H1 (cell line): ENCODE measurements around the gene OR52E2. TPM values are rescaled to one million over a fixed set of nuclear protein-coding genes. Genes with fewer than 3 reads are reported as not detected.

Source experiments
- CTCF ChIA-PET: fragments of 300-600 bp; sonication (Branson Sonifier 250); formaldehyde crosslinking; loops from one replicate; lab custom pipeline; 2021; ENCODE audit not compliant: partially characterized antibody; lab: Charles Lee
- POLR2A ChIA-PET: fragments of 300-600 bp; sonication (Branson Sonifier 250); formaldehyde crosslinking; loops from one replicate; lab custom pipeline; 2021; ENCODE audit warnings: inconsistent platforms; ENCODE audit not compliant: partially characterized antibody; lab: Charles Lee
- DNase-seq, 2 experiments: peaks; one replicate each; pipeline versions ENCODE4 v3.0.0 to v3.0.0-alpha.2; 2010 to 2022; ENCODE audit warnings: low spot score in 2 of 2, low read depth in 1 of 2, mixed read lengths in 1 of 2
- FAIRE-seq: peaks from 2 replicates; lab custom pipeline; 2011; peaks lifted over from hg19 to GRCh38; lab: Jason Lieb, UNC
- H2AFZ ChIP-seq: 2 replicates; pipeline ENCODE4 v1.8.1; 2012; ENCODE audit warnings: low read length, inconsistent platforms
- H2AK5ac ChIP-seq: 2 replicates; pipeline ENCODE4 v1.6.1; 2013; ENCODE audit warnings: low read depth, low read length
- H2BK120ac ChIP-seq: replicated peaks from 2 replicates; pipeline ENCODE3; 2013; ENCODE audit warnings: low read depth, low read length, inconsistent platforms
- H2BK12ac ChIP-seq: 2 replicates; pipeline ENCODE4 v1.6.1; 2013; ENCODE audit warnings: low read depth, low read length
- H2BK15ac ChIP-seq: 2 replicates; pipeline ENCODE4 v1.6.1; 2013; ENCODE audit warnings: low read length
- H2BK20ac ChIP-seq: 2 replicates; pipeline ENCODE4 v1.6.1; 2013; ENCODE audit warnings: low read length
- H2BK5ac ChIP-seq: 2 replicates; pipeline ENCODE4 v1.6.1; 2013; ENCODE audit warnings: low read depth, low read length
- H3K14ac ChIP-seq: 2 replicates; pipeline ENCODE4 v1.6.1; 2013; ENCODE audit warnings: inconsistent platforms; ENCODE audit not compliant: insufficient read length
- H3K18ac ChIP-seq: 2 replicates; pipeline ENCODE4 v1.6.1; 2013; ENCODE audit warnings: low read length; ENCODE audit errors: extremely low read depth
- H3K23ac ChIP-seq: 2 replicates; pipeline ENCODE4 v1.6.1; 2013; ENCODE audit warnings: inconsistent platforms; ENCODE audit not compliant: insufficient read length
- H3K23me2 ChIP-seq: 2 replicates; pipeline ENCODE4 v1.6.1; 2013; ENCODE audit warnings: low read depth, low read length
- H3K27ac ChIP-seq: 2 replicates; pipeline ENCODE4 v1.6.1; 2011; ENCODE audit warnings: low read depth, low read length, inconsistent platforms
- H3K27me3 ChIP-seq, 4 experiments: replicated peaks in 1 of 4; 1 replicate in 1 of 4; 2 replicates in 3 of 4; pipeline versions ENCODE4 v1.6.1 to v1.8.1; 2011 to 2013; ENCODE audit warnings: low read length in 3 of 4, mild to moderate bottlenecking in 3 of 4, inconsistent platforms in 2 of 4, mixed read lengths in 2 of 4, moderate library complexity in 1 of 4; ENCODE audit not compliant: control insufficient read depth in 3 of 4, insufficient read depth in 3 of 4; ENCODE audit errors: extremely low read depth in 1 of 4
- H3K36me3 ChIP-seq, 4 experiments: 2 replicates each; pipeline versions ENCODE4 v1.6.1 to v1.8.1; 2011 to 2013; ENCODE audit warnings: mild to moderate bottlenecking in 4 of 4, low read length in 3 of 4, moderate library complexity in 2 of 4, control low read depth in 1 of 4, inconsistent platforms in 1 of 4; ENCODE audit not compliant: insufficient read depth in 4 of 4, control insufficient read depth in 2 of 4
- H3K4ac ChIP-seq: replicated peaks from 2 replicates; pipeline ENCODE3; 2013; ENCODE audit warnings: low read length, low read depth, mixed read lengths, inconsistent platforms; ENCODE audit not compliant: insufficient read length
- H3K4me1 ChIP-seq, 4 experiments: replicated peaks in 1 of 4; 1 replicate in 1 of 4; 2 replicates in 3 of 4; pipeline versions ENCODE4 v1.6.1 to v1.8.1; 2011 to 2013; ENCODE audit warnings: low read length in 3 of 4, inconsistent platforms in 2 of 4, mixed read lengths in 1 of 4; ENCODE audit not compliant: insufficient read depth in 4 of 4, control insufficient read depth in 3 of 4
- H3K4me2 ChIP-seq, 2 experiments: 2 replicates each; pipeline versions ENCODE4 v1.6.1 to v1.8.1; 2011 to 2013; ENCODE audit warnings: low read depth in 2 of 2, low read length in 2 of 2, control low read depth in 1 of 2, inconsistent platforms in 1 of 2, mild to moderate bottlenecking in 1 of 2; ENCODE audit not compliant: insufficient read depth in 1 of 2
- H3K4me3 ChIP-seq, 4 experiments: fragments of 200-600, 300-600 bp in 1 of 4; sonication (generic), shearing (Covaris generic), sonication (Bioruptor Twin) in 1 of 4; 2 replicates each; pipeline versions ENCODE4 v1.5.1 to v1.8.1; 2011 to 2016; ENCODE audit warnings: low read length in 4 of 4, low read depth in 3 of 4, control low read depth in 2 of 4, inconsistent platforms in 2 of 4, mild to moderate bottlenecking in 2 of 4, mixed read lengths in 1 of 4, moderate library complexity in 1 of 4; ENCODE audit not compliant: insufficient read depth in 2 of 4; ENCODE audit errors: extremely low read depth in 1 of 4
- H3K56ac ChIP-seq: replicated peaks from 2 replicates; pipeline ENCODE3; 2013; ENCODE audit warnings: low read depth, mild to moderate bottlenecking, mixed read lengths, low read length, inconsistent platforms; ENCODE audit not compliant: insufficient read length
- H3K79me1 ChIP-seq: 2 replicates; pipeline ENCODE4 v1.6.1; 2013; ENCODE audit warnings: low read depth, low read length, control low read depth
- H3K79me2 ChIP-seq, 2 experiments: 2 replicates each; pipeline versions ENCODE4 v1.6.1 to v1.8.1; 2012 to 2013; ENCODE audit warnings: low read length in 2 of 2, mild to moderate bottlenecking in 2 of 2, inconsistent platforms in 1 of 2; ENCODE audit not compliant: insufficient read depth in 2 of 2, control insufficient read depth in 1 of 2
- H3K9ac ChIP-seq, 4 experiments: replicated peaks in 1 of 4; 1 replicate in 1 of 4; 2 replicates in 3 of 4; pipeline versions ENCODE4 v1.6.1 to v1.8.1; 2011 to 2013; ENCODE audit warnings: low read depth in 3 of 4, low read length in 3 of 4, control low read depth in 2 of 4, mild to moderate bottlenecking in 2 of 4, moderate library complexity in 2 of 4, inconsistent platforms in 1 of 4; ENCODE audit errors: extremely low read depth in 1 of 4
- H3K9me3 ChIP-seq, 2 experiments: 2 replicates each; pipeline versions ENCODE4 v1.6.1 to v1.8.1; 2012 to 2013; ENCODE audit warnings: mild to moderate bottlenecking in 2 of 2, moderate library complexity in 2 of 2, control low read depth in 1 of 2, inconsistent platforms in 1 of 2, low read depth in 1 of 2, low read length in 1 of 2, mixed read lengths in 1 of 2; ENCODE audit not compliant: insufficient read depth in 2 of 2
- H4K20me1 ChIP-seq, 2 experiments: replicated peaks in 1 of 2; 2 replicates each; pipeline versions ENCODE3 to v1.8.1; 2011 to 2013; ENCODE audit warnings: inconsistent platforms in 2 of 2, low read length in 2 of 2, mild to moderate bottlenecking in 1 of 2; ENCODE audit not compliant: insufficient read depth in 2 of 2, control insufficient read depth in 1 of 2
- H4K5ac ChIP-seq: 2 replicates; pipeline ENCODE4 v1.6.1; 2013; ENCODE audit warnings: low read length, low read depth, mixed read lengths, inconsistent platforms; ENCODE audit not compliant: insufficient read length
- H4K8ac ChIP-seq: 2 replicates; pipeline ENCODE4 v1.8.0; 2013; ENCODE audit warnings: mild to moderate bottlenecking, moderate library complexity, low read length, inconsistent platforms; ENCODE audit not compliant: insufficient read depth; ENCODE audit errors: extremely low read depth
- H4K91ac ChIP-seq: replicated peaks from 2 replicates; pipeline ENCODE3; 2013; ENCODE audit warnings: low read length, mixed read lengths, inconsistent platforms; ENCODE audit not compliant: insufficient read length
- CHD2 ChIP-seq: IDR thresholded peaks from 2 replicates; pipeline ENCODE4 v1.6.1; 2012; ENCODE audit warnings: low read length, improper control_type of control experiment
- EZH2 ChIP-seq: fragments of 200-600 bp; sonication (generic); IDR thresholded peaks from 2 replicates; pipeline ENCODE4 v1.7.1; 2012; ENCODE audit warnings: low read depth, mild to moderate bottlenecking, moderate library complexity, low read length, inconsistent platforms; ENCODE audit not compliant: severe bottlenecking
- KDM1A ChIP-seq: fragments of 200-600, 300-600 bp; sonication (generic); IDR thresholded peaks from 2 replicates; pipeline ENCODE4 v1.7.1; 2016; ENCODE audit warnings: mild to moderate bottlenecking, low read length, borderline replicate concordance
- POLR2AphosphoS5 ChIP-seq: IDR thresholded peaks from 2 replicates; pipeline ENCODE4 v1.6.1; 2011; ENCODE audit warnings: low read depth, low read length
- RAD21 ChIP-seq, 2 experiments: IDR thresholded peaks in 1 of 2; conservative IDR thresholded peaks in 1 of 2; 2 replicates each; pipeline ENCODE4 v1.6.1; 2011; ENCODE audit warnings: low read depth in 2 of 2, low read length in 2 of 2, improper control_type of control experiment in 1 of 2, inconsistent platforms in 1 of 2, mild to moderate bottlenecking in 1 of 2, moderate library complexity in 1 of 2
- RFX5 ChIP-seq: IDR thresholded peaks from 2 replicates; pipeline ENCODE4 v1.6.1; 2011; ENCODE audit warnings: low read depth, low read length, improper control_type of control experiment, borderline replicate concordance
- RXRA ChIP-seq: IDR thresholded peaks from 2 replicates; pipeline ENCODE4 v1.6.1; 2011; ENCODE audit warnings: low read depth, mild to moderate bottlenecking, low read length, moderate library complexity; ENCODE audit not compliant: insufficient read depth
- SIRT6 ChIP-seq: IDR thresholded peaks from one replicate; pipeline ENCODE4 v1.7.1; 2012; ENCODE audit warnings: low read length, inconsistent platforms
- SP4 ChIP-seq: IDR thresholded peaks from 2 replicates; pipeline ENCODE4 v1.6.1; 2012; ENCODE audit warnings: low read length, inconsistent platforms
- TAF1 ChIP-seq: IDR thresholded peaks from 2 replicates; pipeline ENCODE4 v1.6.1; 2011; ENCODE audit warnings: mild to moderate bottlenecking, low read depth, low read length
- TAF7 ChIP-seq: optimal IDR thresholded peaks from 2 replicates; pipeline ENCODE3; 2011; ENCODE audit warnings: low read depth, mild to moderate bottlenecking, inconsistent platforms, low read length, moderate library complexity, borderline replicate concordance
- TEAD4 ChIP-seq: IDR thresholded peaks from 2 replicates; pipeline ENCODE4 v1.6.1; 2012; ENCODE audit warnings: low read depth, low read length, inconsistent platforms, mixed read lengths
- ZNF274 ChIP-seq: IDR thresholded peaks from 2 replicates; pipeline ENCODE4 v1.7.0; 2012; ENCODE audit warnings: low read length, borderline replicate concordance; ENCODE audit errors: extremely low read depth
- WGBS, 2 experiments: shearing (Covaris generic) in 1 of 2; methylation state at CpG; one replicate each; pipeline versions ENCODE4 v1.1.6 to v1.1.7; 2013 to 2015; ENCODE audit warnings: low lambda C conversion rate in 2 of 2, mixed read lengths in 2 of 2, inconsistent platforms in 1 of 2, low coverage in 1 of 2, missing lambda C conversion rate in 1 of 2; ENCODE audit not compliant: insufficient replicate concordance in 2 of 2, insufficient coverage in 1 of 2, insufficient read length in 1 of 2; ENCODE audit errors: extremely low coverage in 1 of 2, missing lambda C conversion rate in 1 of 2; 5-methylcytosine and 5-hydroxymethylcytosine counted together
- polyA plus RNA-seq, 7 experiments: library from polyadenylated mRNA; depleted of rRNA in 3 of 7; stranded (reverse) in 5 of 7; unstranded in 2 of 7; fragments of >200 nt in 5 of 7; fragments of 200-250 nt in 2 of 7; gene quantifications; 1 replicate in 5 of 7; 2 replicates in 1 of 7; 4 replicates in 1 of 7; pipeline versions ENCODE4 v1.2.1 to v1.2.3, GENCODE V29; 2011 to 2013; ENCODE audit warnings: missing spikeins in 2 of 7, mixed read lengths in 2 of 7
- total RNA-seq: library from RNA; stranded (reverse); fragmentation: NEBNext Ultra II Directional; extraction: Animal tissue kit (Norgen Biotek cat#: 25700); gene quantifications from 2 replicates; pipeline ENCODE4 v1.2.1, GENCODE V29; 2021

Gene OR52E2
- total and polyA plus RNA-seq, 2 of the 8 experiments (the other 6 are each of a cell fraction or from before 2014, with no cell fraction given): not detected

DNA sequence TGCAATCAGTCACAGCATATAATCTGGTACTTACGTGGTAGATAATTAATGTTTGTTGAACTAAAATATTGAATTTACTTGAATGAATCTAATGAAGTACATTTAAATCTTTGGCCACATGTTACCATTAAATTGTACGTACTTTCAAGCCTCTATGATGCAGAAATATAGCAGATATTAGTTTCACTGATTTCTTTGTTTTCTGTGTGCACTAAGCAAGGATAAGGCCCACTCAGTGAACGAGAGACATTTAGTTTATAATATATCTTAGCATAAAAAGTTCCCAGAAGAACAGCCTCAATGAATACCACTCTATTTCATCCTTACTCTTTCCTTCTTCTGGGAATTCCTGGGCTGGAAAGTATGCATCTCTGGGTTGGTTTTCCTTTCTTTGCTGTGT is 9.8 kb upstream of the OR52E2 start, which contains the start of gene OR52E1:
OR52E1 (plus strand) TSS at position 301 of the 400 bp plus-strand sequence.
- Histone ChIP-seq H4K5ac (no peak within 1 kb of the TSS), H3K4me3 (no peak within 1 kb of the TSS), H3K27me3 (no peaks in the 10 kb centered on the region), H3K18ac (no peak within 1 kb of the TSS), H3K4me1 (no peaks in the 10 kb centered on the region), H4K91ac (no peak within 1 kb of the TSS), H2AFZ (no peak within 1 kb of the TSS), H2BK12ac (no peak within 1 kb of the TSS), H2AK5ac (no peak within 1 kb of the TSS), H3K56ac (no peak within 1 kb of the TSS), H3K23me2 (no peaks in the 10 kb centered on the region), H4K8ac (no peak within 1 kb of the TSS), H3K4ac (no peak within 1 kb of the TSS), H3K14ac (no peak within 1 kb of the TSS), H3K4me2 (no peak within 1 kb of the TSS), H2BK120ac (no peak within 1 kb of the TSS), H2BK5ac (no peak within 1 kb of the TSS), H4K20me1 (no peaks in the 10 kb centered on the region), H3K36me3 (no peaks in the 10 kb centered on the region), H3K27ac (no peak within 1 kb of the TSS), H3K79me2 (no peaks in the 10 kb centered on the region), H2BK20ac (no peak within 1 kb of the TSS), H2BK15ac (no peak within 1 kb of the TSS), H3K79me1 (no peaks in the 10 kb centered on the region), H3K9me3 (no peaks in the 10 kb centered on the region), H3K23ac (no peak within 1 kb of the TSS), H3K9ac (no peak within 1 kb of the TSS)
- DNase-seq: no peak
- POLR2A ChIA-PET: no interaction called here
- no peak for FAIRE-seq
- CTCF ChIA-PET: no interaction called here
- WGBS, 2 experiments: 91% methylated on average over 3 of the region's 3 CpGs; no CpG with 5 or more reads in 1 of the 2 experiments
- TF ChIP-seq RFX5 (no peak), RAD21 (IDR thresholded peaks at IDR 0.05 in 1 of 2, conservative IDR thresholded peaks at IDR 0.05 in 1 of 2; ENCODE audit: low read depth in 2 of 2, low read length in 2 of 2) (no peak), POLR2AphosphoS5 (no peak), SIRT6 (no peak), ZNF274 (no peak), EZH2 (no peak), SP4 (no peak), KDM1A (no peak), TEAD4 (no peak), CHD2 (no peak), RXRA (no peak), TAF1 (no peak), TAF7 (no peak)
